ENCODE results near the gene SGSH. TPM values are rescaled to one million over a fixed set of nuclear protein-coding genes. Genes with fewer than 3 reads are reported as not detected.

Gene SGSH
- total RNA-seq, 1 donor from 2014 or later, result 26.4 TPM

GRCh38 chr17:80213643-80213975 lies 6.5 kb downstream of the SGSH start:
- Histone ChIP-seq H3K4me3 (ENCODE audit: low read depth, low read length) (no peak overlapping the region), H3K27me3 (ENCODE audit: control insufficient read depth, insufficient read depth, low read length) (no peaks in the 10 kb centered on the region), H3K36me3 (ENCODE audit: control insufficient read depth, insufficient read depth, low read length) (peaks cover 2% of the 10 kb centered on the region)
- no peak for TF ChIP-seq CTCF (IDR thresholded peaks at IDR 0.05; ENCODE audit: insufficient read depth, low read length, poor library complexity, severe bottlenecking)
- no peak for DNase-seq (ENCODE audit: low read depth)

GRCh38 chr17:80212962-80213642 lies 7.0 kb downstream of the SGSH start:
- no peak for DNase-seq (ENCODE audit: low read depth)
- no peaks in the 10 kb centered on the region for H3K27me3 ChIP-seq (ENCODE audit: control insufficient read depth, insufficient read depth, low read length)
- no peak for TF ChIP-seq CTCF (IDR thresholded peaks at IDR 0.05; ENCODE audit: insufficient read depth, low read length, poor library complexity, severe bottlenecking)
- H3K4me3 ChIP-seq (ENCODE audit: low read depth, low read length), result no peak overlapping the region
- H3K36me3 ChIP-seq (ENCODE audit: control insufficient read depth, insufficient read depth, low read length), result peaks cover 2% of the 10 kb centered on the region

- no peak for DNase-seq (ENCODE audit: low read depth)
- Histone ChIP-seq H3K27me3 (ENCODE audit: control insufficient read depth, insufficient read depth, low read length) (no peaks in the 10 kb centered on the region), H3K36me3 (ENCODE audit: control insufficient read depth, insufficient read depth, low read length) (peaks cover under 1% of the 10 kb centered on the region), H3K4me3 (ENCODE audit: low read depth, low read length) (no peak overlapping the region)
- TF ChIP-seq CTCF (IDR thresholded peaks at IDR 0.05; ENCODE audit: insufficient read depth, low read length, poor library complexity, severe bottlenecking), result no peak
These were observed 7.6 kb downstream of the SGSH start for GRCh38 chr17:80212511-80212910.

GRCh38 chr17:80212109-80212508 lies 8.0 kb downstream of the SGSH start:
- no peaks in the 10 kb centered on the region for H3K27me3 ChIP-seq (ENCODE audit: control insufficient read depth, insufficient read depth, low read length)
- DNase-seq (ENCODE audit: low read depth), result no peak
- no peak overlapping the region for H3K4me3 ChIP-seq (ENCODE audit: low read depth, low read length)
- TF ChIP-seq CTCF (IDR thresholded peaks at IDR 0.05; ENCODE audit: insufficient read depth, low read length, poor library complexity, severe bottlenecking), result no peak
- no peaks in the 10 kb centered on the region for H3K36me3 ChIP-seq (ENCODE audit: control insufficient read depth, insufficient read depth, low read length)

- TF ChIP-seq CTCF (IDR thresholded peaks at IDR 0.05; ENCODE audit: insufficient read depth, low read length, poor library complexity, severe bottlenecking), result no peak
- DNase-seq (ENCODE audit: low read depth), result no peak
- Histone ChIP-seq H3K27me3 (ENCODE audit: control insufficient read depth, insufficient read depth, low read length) (no peaks in the 10 kb centered on the region), H3K36me3 (ENCODE audit: control insufficient read depth, insufficient read depth, low read length) (no peaks in the 10 kb centered on the region), H3K4me3 (ENCODE audit: low read depth, low read length) (no peak overlapping the region)
These were observed 9.6 kb downstream of the SGSH start for GRCh38 chr17:80210348-80211108.

Measured in kidney epithelial cell (primary cell).